ENCODE measurements around the gene RFLNA.

RFLNA gene

GRCh38 chr12:124305136-124305535 is 10.2 kb downstream of the RFLNA start:
- TF ChIP-seq POLR2AphosphoS5 (IDR thresholded peaks at IDR 0.05; ENCODE audit: low read depth, low read length): no peak
- TF ChIP-seq REST (IDR thresholded peaks at IDR 0.05; ENCODE audit: insufficient read depth in 1 of 2, low read depth in 2 of 2, low read length in 2 of 2): no peak
- no peak for TF ChIP-seq TAF1 (IDR thresholded peaks at IDR 0.05; ENCODE audit: borderline replicate concordance, insufficient read depth, low read length)
- no peak for TF ChIP-seq SIN3A (IDR thresholded peaks at IDR 0.05; ENCODE audit: borderline replicate concordance, insufficient read depth, low read length)
- no peak for TF ChIP-seq FOXP2 (optimal IDR thresholded peaks at IDR 0.05; ENCODE audit: borderline replicate concordance, extremely low read depth, extremely low read length, insufficient read depth)

DNA sequence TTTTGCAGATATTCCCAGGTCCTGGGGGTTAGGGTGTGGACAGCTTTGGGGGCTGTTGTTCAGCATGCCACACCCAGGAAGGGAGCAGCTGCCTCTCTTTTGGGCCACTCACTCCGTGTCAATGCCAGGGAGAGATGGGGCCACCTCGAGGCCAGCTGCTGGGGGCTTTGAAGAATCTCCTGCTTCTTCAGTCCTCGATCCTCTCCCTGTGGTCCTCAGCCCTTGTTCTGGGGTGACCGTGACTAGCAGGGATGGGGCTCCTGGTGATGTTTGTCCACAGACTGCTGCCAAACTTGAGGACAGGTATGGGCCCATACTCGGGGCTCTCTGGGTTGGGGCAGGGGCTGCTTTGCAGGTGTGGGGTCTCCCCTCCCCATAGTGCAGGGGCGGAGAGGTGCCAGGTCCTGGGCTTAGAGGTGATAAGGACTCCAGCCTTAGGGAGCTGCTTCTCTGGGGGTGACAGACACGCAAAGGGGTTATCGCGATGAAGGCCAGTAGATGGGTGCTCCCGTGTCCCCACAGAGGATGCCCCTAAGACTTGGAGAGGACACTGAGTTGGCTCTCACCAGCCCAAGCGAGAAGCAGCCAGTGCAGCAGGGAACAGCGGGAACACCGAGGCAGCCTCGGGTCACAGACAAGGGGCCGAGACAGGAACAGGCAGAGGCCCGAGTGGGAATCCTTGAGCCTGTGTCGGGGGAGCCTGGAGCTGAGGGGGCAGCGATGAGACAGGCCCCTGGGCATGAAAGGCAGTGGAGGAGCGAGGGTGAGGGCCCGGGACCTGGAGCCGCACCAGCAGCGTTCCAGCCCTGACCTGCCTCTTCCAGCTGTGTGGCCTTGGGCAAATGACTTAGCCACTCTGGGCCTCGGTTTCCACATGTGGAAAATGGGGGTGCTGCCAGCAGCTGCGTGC is 11.1 kb downstream of the RFLNA start:
- TF ChIP-seq FOXP2 (optimal IDR thresholded peaks at IDR 0.05; ENCODE audit: borderline replicate concordance, extremely low read depth, extremely low read length, insufficient read depth) (no peak), SIN3A (IDR thresholded peaks at IDR 0.05; ENCODE audit: borderline replicate concordance, insufficient read depth, low read length) (no peak), TAF1 (IDR thresholded peaks at IDR 0.05; ENCODE audit: borderline replicate concordance, insufficient read depth, low read length) (no peak)

- no peak for TF ChIP-seq REST (IDR thresholded peaks at IDR 0.05; ENCODE audit: insufficient read depth in 1 of 2, low read depth in 2 of 2, low read length in 2 of 2)
- no peak for TF ChIP-seq TAF1 (IDR thresholded peaks at IDR 0.05; ENCODE audit: borderline replicate concordance, insufficient read depth, low read length)
- no peak for TF ChIP-seq FOXP2 (optimal IDR thresholded peaks at IDR 0.05; ENCODE audit: borderline replicate concordance, extremely low read depth, extremely low read length, insufficient read depth)
- TF ChIP-seq SIN3A (IDR thresholded peaks at IDR 0.05; ENCODE audit: borderline replicate concordance, insufficient read depth, low read length): no peak
- no peak for TF ChIP-seq POLR2AphosphoS5 (IDR thresholded peaks at IDR 0.05; ENCODE audit: low read depth, low read length)
Measured at GRCh38 chr12:124306686-124307555, 12.0 kb downstream of the RFLNA start.

DNA sequence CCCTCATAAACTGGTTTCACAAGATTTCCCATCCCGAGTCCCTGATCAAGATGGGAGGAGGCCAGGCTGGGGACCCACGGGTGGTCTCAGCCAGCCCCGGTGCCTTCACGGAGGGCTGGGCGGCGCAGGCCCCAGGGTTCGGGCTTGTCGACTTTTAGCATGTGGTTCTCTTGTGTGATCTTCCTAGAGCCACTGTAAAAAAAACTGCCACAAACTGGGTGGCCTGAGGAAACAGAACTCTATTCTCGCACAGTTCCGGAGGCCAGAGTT is 12.6 kb downstream of the RFLNA start:
- TF ChIP-seq REST (IDR thresholded peaks at IDR 0.05; ENCODE audit: insufficient read depth in 1 of 2, low read depth in 2 of 2, low read length in 2 of 2) (no peak), TAF1 (IDR thresholded peaks at IDR 0.05; ENCODE audit: borderline replicate concordance, insufficient read depth, low read length) (no peak), POLR2AphosphoS5 (IDR thresholded peaks at IDR 0.05; ENCODE audit: low read depth, low read length) (no peak), SIN3A (IDR thresholded peaks at IDR 0.05; ENCODE audit: borderline replicate concordance, insufficient read depth, low read length) (no peak), FOXP2 (optimal IDR thresholded peaks at IDR 0.05; ENCODE audit: borderline replicate concordance, extremely low read depth, extremely low read length, insufficient read depth) (no peak)

GRCh38 chr12:124308741-124309140 is 13.8 kb downstream of the RFLNA start:
- TF ChIP-seq REST (IDR thresholded peaks at IDR 0.05; ENCODE audit: insufficient read depth in 1 of 2, low read depth in 2 of 2, low read length in 2 of 2): no peak
- no peak for TF ChIP-seq SIN3A (IDR thresholded peaks at IDR 0.05; ENCODE audit: borderline replicate concordance, insufficient read depth, low read length)
- TF ChIP-seq TAF1 (IDR thresholded peaks at IDR 0.05; ENCODE audit: borderline replicate concordance, insufficient read depth, low read length): no peak
- no peak for TF ChIP-seq POLR2AphosphoS5 (IDR thresholded peaks at IDR 0.05; ENCODE audit: low read depth, low read length)
- TF ChIP-seq FOXP2 (optimal IDR thresholded peaks at IDR 0.05; ENCODE audit: borderline replicate concordance, extremely low read depth, extremely low read length, insufficient read depth): no peak

Measured in PFSK-1 (cell line).